Measurements from ENCODE around the gene LTBR. TPM values are rescaled to one million over a fixed set of nuclear protein-coding genes. Genes with fewer than 3 reads are reported as not detected.

LTBR gene
- total and polyA plus RNA-seq, 2 of the 4 experiments (the other 2 are of a cell fraction), result 19.7 to 62.5 TPM

GRCh38 chr12:6382371-6382770, 1.6 kb upstream of the LTBR start:
- Histone ChIP-seq H2BK5ac (ENCODE audit: low read depth, low read length, poor library complexity, severe bottlenecking) (no peak overlapping the region), H2AK5ac (ENCODE audit: low read depth, low read length) (peak overlapping the region; percentile 96), H3K18ac (ENCODE audit: low read depth, low read length) (no peak overlapping the region), H4K91ac (ENCODE audit: insufficient read depth, low read depth, low read length) (no peak overlapping the region), H3K23ac (ENCODE audit: low read depth, low read length) (peak overlapping the region; percentile 91; the same call in 1 of the 2 replicates), H2BK20ac (ENCODE audit: low read depth, low read length) (no peak overlapping the region), H3K14ac (replicated peaks; ENCODE audit: low read depth, low read length) (no peak overlapping the region), H3K4ac (ENCODE audit: low read depth, low read length) (peak overlapping the region; percentile 97; the same call in 1 of the 2 replicates), H4K5ac (ENCODE audit: low read depth, low read length) (no peak overlapping the region), H3K9me3 (ENCODE audit: control insufficient read depth, insufficient read depth, low read length) (no peaks in the 10 kb centered on the region), H3K4me3 (ENCODE audit: insufficient read depth, low read depth, low read length) (no peak overlapping the region), H4K8ac (ENCODE audit: low read depth in 2 of 2, low read length in 2 of 2) (no peak overlapping the region; a peak in 1 of 4 replicates), H3K56ac (ENCODE audit: extremely low read depth, insufficient read depth, low read length) (no peak overlapping the region), H4K20me1 (ENCODE audit: insufficient read depth, low read length) (peaks cover 4% of the 10 kb centered on the region; the same call in 1 of the 2 replicates), H3K4me1 (ENCODE audit: control insufficient read depth, insufficient read depth, low read length) (peaks cover 20% of the 10 kb centered on the region), H2AFZ (replicated peaks; ENCODE audit: low read length, poor library complexity) (peak overlapping the region; percentile 28), H3K9ac (ENCODE audit: low read depth, low read length) (no peak overlapping the region), H3K27me3 (ENCODE audit: control insufficient read depth, insufficient read depth, low read length) (no peaks in the 10 kb centered on the region), H2AK9ac (replicated peaks; ENCODE audit: low read depth, low read length, poor library complexity) (no peak overlapping the region), H3K9me1 (ENCODE audit: insufficient read depth, low read length) (peaks cover 27% of the 10 kb centered on the region), H3K4me2 (ENCODE audit: low read depth, low read length) (no peak overlapping the region), H3K79me1 (ENCODE audit: low read depth in 1 of 2, low read length in 2 of 2) (peaks cover 19 to 38% of the 10 kb centered on the region in 2 experiments; a peak in 3 of 4 replicates), H3K27ac (ENCODE audit: insufficient read depth, low read length) (no peak overlapping the region), H2BK120ac (ENCODE audit: low read depth, low read length) (no peak overlapping the region), H3K36me3 (ENCODE audit: control insufficient read depth, insufficient read depth, low read length) (peaks cover 14% of the 10 kb centered on the region; the same call in 1 of the 2 replicates), H2BK15ac (ENCODE audit: low read depth, low read length) (0 out of 3 replicates have a peak overlapping the region, but pooled peaks have one; percentile 24)
- intact Hi-C loops (cut with micrococcal nuclease), result no loop called here
- dilution Hi-C loops (cut with HindIII; ENCODE audit: low sequenced_read_pairs, unreplicated experiment), result no loop called here
- TF ChIP-seq RFX5 (IDR thresholded peaks at IDR 0.05; ENCODE audit: low read depth, low read length) (no peak), MAFK (IDR thresholded peaks at IDR 0.05; ENCODE audit: low read depth, low read length) (no peak), ELK1 (IDR thresholded peaks at IDR 0.05; ENCODE audit: borderline replicate concordance, low read depth, low read length) (no peak), FOS (IDR thresholded peaks at IDR 0.05; ENCODE audit: low read depth, low read length) (no peak), USF2 (IDR thresholded peaks at IDR 0.05; ENCODE audit: low read depth, low read length) (no peak), MAZ (IDR thresholded peaks at IDR 0.05; ENCODE audit: borderline replicate concordance, low read depth, low read length) (no peak), MXI1 (IDR thresholded peaks at IDR 0.05; ENCODE audit: borderline replicate concordance, low read depth, low read length) (no peak), RAD21 (IDR thresholded peaks at IDR 0.05; ENCODE audit: low read length) (no peak), POLR2A (IDR thresholded peaks at IDR 0.05; ENCODE audit: low read depth, low read length) (no peak), BHLHE40 (IDR thresholded peaks at IDR 0.05; ENCODE audit: low read depth, low read length) (no peak), NFE2L2 (IDR thresholded peaks at IDR 0.05; ENCODE audit: low read depth, low read length) (no peak), SMC3 (IDR thresholded peaks at IDR 0.05; ENCODE audit: low read depth, low read length) (no peak), CEBPB (IDR thresholded peaks at IDR 0.05; ENCODE audit: low read depth, low read length) (no peak), CHD1 (IDR thresholded peaks at IDR 0.05; ENCODE audit: low read depth, low read length) (no peak), RCOR1 (IDR thresholded peaks at IDR 0.05; ENCODE audit: insufficient replicate concordance, low read length) (no peak)
- TF ChIP-seq, protein P1, sequence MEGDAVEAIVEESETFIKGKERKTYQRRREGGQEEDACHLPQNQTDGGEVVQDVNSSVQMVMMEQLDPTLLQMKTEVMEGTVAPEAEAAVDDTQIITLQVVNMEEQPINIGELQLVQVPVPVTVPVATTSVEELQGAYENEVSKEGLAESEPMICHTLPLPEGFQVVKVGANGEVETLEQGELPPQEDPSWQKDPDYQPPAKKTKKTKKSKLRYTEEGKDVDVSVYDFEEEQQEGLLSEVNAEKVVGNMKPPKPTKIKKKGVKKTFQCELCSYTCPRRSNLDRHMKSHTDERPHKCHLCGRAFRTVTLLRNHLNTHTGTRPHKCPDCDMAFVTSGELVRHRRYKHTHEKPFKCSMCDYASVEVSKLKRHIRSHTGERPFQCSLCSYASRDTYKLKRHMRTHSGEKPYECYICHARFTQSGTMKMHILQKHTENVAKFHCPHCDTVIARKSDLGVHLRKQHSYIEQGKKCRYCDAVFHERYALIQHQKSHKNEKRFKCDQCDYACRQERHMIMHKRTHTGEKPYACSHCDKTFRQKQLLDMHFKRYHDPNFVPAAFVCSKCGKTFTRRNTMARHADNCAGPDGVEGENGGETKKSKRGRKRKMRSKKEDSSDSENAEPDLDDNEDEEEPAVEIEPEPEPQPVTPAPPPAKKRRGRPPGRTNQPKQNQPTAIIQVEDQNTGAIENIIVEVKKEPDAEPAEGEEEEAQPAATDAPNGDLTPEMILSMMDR (conservative IDR thresholded peaks at IDR 0.05; ENCODE audit: low read depth, low read length), result no peak
- BruUV-seq (replicated peaks), result no TSS peak
- ChIA-PET POLR2A (ENCODE audit: unreplicated experiment) (no interaction called here), CTCF (no interaction called here)
- in situ Hi-C loops (cut with MboI; ENCODE audit: low sequenced_read_pairs), result no loop called here
- WGBS, 2 experiments (ENCODE audit: extremely low coverage in 2 of 2, insufficient read length in 1 of 2), result no CpG with 5 or more reads among the region's 7 CpGs
- ATAC-seq (ENCODE audit: low read depth), result no peak
- no peak for DNase-seq
